GM19238 (cell line): ENCODE results near the gene REG1A.

ENCODE experiments used
- DNase-seq: peaks from one replicate; pipeline ENCODE4 v3.0.0; 2011; ENCODE audit warnings: low spot score; ENCODE audit not compliant: insufficient read length

Gene REG1A

GRCh38 chr2:79125721-79125985, 5.4 kb downstream of the REG1A start:
- no peak for DNase-seq

DNA sequence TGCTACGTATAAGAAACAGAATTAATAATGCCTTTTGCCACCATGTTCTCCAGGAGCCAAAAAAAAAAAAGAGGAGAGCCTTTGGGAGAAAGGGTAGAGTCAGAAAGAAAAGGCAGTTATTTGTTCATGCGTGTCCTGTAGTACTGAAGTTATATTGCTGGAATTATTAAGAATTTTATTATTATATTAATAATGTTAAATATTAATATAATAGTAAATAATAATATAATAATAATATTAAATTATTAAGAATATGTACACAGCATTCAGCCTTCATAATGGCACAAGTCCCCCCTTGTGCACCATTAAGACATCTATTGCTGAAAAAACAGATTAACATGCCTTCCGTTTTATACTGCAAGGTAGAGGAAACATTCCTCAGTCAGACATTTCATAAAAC, 8.1 kb downstream of the REG1A start:
- no peak for DNase-seq

DNA sequence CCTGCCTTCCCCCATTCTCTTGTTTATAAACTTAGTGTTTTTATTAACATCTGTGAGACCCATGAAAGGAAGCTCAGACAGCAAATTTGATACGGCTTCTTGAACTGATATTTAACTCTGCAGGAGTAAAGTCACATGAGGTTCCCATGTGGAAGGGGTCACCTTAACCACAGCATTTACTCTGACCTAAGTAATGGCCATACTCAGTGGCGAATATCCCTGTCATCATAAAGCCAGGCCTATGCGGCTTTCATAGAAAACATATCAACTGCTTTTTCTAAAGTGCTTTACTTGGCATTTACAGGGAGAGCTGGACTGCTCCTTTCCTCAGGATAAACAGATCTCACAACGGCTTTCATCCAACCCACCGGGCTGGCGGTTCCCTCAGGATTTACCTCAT, 9.0 kb downstream of the REG1A start:
- no peak for DNase-seq

GRCh38 chr2:79129804-79130203, 9.5 kb downstream of the REG1A start:
- DNase-seq = no peak

- DNase-seq = no peak
Observed at GRCh38 chr2:79131687-79132086, 11.4 kb downstream of the REG1A start.

DNA sequence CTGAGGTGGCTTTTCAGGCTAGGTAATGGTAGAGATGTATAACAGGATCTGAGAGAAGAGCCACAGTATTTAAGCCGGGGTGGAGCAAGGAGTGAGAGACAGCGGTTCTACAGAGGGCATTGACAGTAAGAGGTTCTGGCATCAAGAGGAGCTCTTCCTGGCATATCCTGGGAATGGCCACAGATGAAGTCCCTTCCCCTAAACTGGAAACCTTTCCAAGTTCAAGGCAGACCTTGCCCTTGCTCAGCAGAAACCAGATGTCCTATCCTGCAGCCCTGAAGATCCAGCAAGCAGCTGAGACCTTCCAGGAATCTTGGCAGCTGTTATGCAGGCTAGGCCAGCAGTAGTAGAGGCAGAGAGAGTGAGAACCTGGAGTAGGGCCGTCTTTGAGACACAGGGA, 18.1 kb downstream of the REG1A start:
- no peak for DNase-seq

DNA sequence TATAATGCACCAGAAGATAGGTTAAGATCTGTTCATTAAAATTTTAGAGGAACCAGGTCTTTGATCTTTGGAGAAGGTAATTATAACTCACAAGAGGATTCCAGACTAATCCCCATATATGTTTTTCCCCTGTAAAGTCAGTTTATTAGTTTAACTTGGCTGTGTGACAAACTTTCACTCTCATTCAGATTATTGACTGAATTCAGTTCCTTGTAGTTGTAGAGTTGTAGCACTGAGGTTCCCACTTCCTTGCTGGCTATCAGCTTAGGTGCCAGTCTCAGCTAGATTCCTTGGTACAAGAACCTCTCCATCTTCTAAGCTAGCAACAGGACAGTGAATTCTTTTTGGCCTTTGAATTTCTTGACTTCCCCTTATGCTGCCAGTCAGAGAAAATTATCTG, 19.1 kb downstream of the REG1A start:
- DNase-seq = no peak

GRCh38 chr2:79155826-79156476, 35.7 kb downstream of the REG1A start:
- DNase-seq = no peak

DNA sequence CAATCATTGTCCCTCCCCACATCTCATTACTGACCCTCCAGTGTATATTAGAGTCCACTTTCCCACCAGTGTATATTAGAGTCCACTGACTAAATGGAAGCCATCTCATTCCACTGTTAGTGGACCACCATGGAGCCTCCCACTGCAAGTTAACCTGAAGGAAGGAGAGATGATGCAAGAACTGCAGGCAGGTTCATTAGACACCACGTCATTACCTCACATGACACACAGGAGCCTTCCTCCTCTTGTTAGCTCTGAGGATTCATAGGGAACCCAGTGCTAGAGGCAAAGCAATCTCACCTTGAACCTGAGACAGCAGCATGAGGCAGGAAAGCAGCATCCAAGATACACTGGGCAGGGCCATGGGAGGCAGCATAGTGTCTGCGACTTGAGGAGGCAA, 38.7 kb downstream of the REG1A start:
- DNase-seq = no peak

GRCh38 chr2:79159653-79160052, 39.4 kb downstream of the REG1A start, which contains the start of gene REG3A:
Gene REG3A, minus strand, starts transcription at chr2:79159753. Its CDS starts 348 bp downstream, at chr2:79159405.
- DNase-seq = no peak

- no peak for DNase-seq
Observed at GRCh38 chr2:79162132-79162531, 41.8 kb downstream of the REG1A start.

GRCh38 chr2:79162801-79163200, 42.5 kb downstream of the REG1A start:
- no peak for DNase-seq

- no peak for DNase-seq
Observed at GRCh38 chr2:79171348-79171958, 51.2 kb downstream of the REG1A start.
